HTR-8/SVneo (cell line): ENCODE data around the gene NEBL.

Experiments used
- DNase-seq: peaks from one replicate; pipeline ENCODE4 v3.0.0; 2011; ENCODE audit warnings: low spot score, mixed read lengths; ENCODE audit not compliant: insufficient read length
- FAIRE-seq: peaks from 2 replicates; lab custom pipeline; 2011; peaks lifted over from hg19 to GRCh38; lab: Jason Lieb, UNC

NEBL gene

GRCh38 chr10:20806487-20806886, 90.6 kb downstream of the NEBL start:
- DNase-seq = no peak
- FAIRE-seq = no peak

GRCh38 chr10:20797290-20797689, 99.8 kb downstream of the NEBL start:
- FAIRE-seq = no peak

GRCh38 chr10:20795391-20795790, 101.7 kb downstream of the NEBL start:
- no peak for FAIRE-seq
- DNase-seq = no peak

More at GRCh38 chr10:20797290-20797689, 99.8 kb downstream of the NEBL start:
- DNase-seq = no peak

- FAIRE-seq = no peak
These were observed 111.9 kb downstream of the NEBL start for GRCh38 chr10:20785174-20785573.

GRCh38 chr10:20778008-20778757, 118.9 kb downstream of the NEBL start:
- no peak for DNase-seq
- no peak for FAIRE-seq

More at GRCh38 chr10:20785174-20785573, 111.9 kb downstream of the NEBL start:
- no peak for DNase-seq

- FAIRE-seq = no peak
- no peak for DNase-seq
These were observed 120.6 kb downstream of the NEBL start for GRCh38 chr10:20776384-20777118.

- FAIRE-seq = no peak
- no peak for DNase-seq
These were observed 126.1 kb downstream of the NEBL start for GRCh38 chr10:20771051-20771450.

GRCh38 chr10:20769481-20769880, 127.6 kb downstream of the NEBL start:
- FAIRE-seq (no peak), DNase-seq (no peak)

GRCh38 chr10:20768843-20769242, 128.3 kb downstream of the NEBL start:
- no peak for DNase-seq
- no peak for FAIRE-seq

- FAIRE-seq = no peak
These were observed 130.1 kb downstream of the NEBL start for GRCh38 chr10:20767028-20767427.

GRCh38 chr10:20765066-20765465, 132.0 kb downstream of the NEBL start:
- no peak for DNase-seq
- no peak for FAIRE-seq

More at GRCh38 chr10:20767028-20767427, 130.1 kb downstream of the NEBL start:
- DNase-seq = peak; percentile 0

- FAIRE-seq (no peak), DNase-seq (no peak)
These were observed 136.7 kb downstream of the NEBL start for GRCh38 chr10:20760460-20760859.

- DNase-seq (no peak), FAIRE-seq (no peak)
These were observed 148.6 kb downstream of the NEBL start for GRCh38 chr10:20748551-20748950.

GRCh38 chr10:20747782-20748181, 149.3 kb downstream of the NEBL start:
- no peak for DNase-seq
- FAIRE-seq = no peak

- FAIRE-seq = no peak
- DNase-seq = no peak
These were observed 150.3 kb downstream of the NEBL start for GRCh38 chr10:20746856-20747255.

GRCh38 chr10:20745556-20746375, 151.3 kb downstream of the NEBL start:
- FAIRE-seq = no peak
- DNase-seq = no peak

- FAIRE-seq (no peak), DNase-seq (no peak)
These were observed 152.3 kb downstream of the NEBL start for GRCh38 chr10:20744821-20745220.

GRCh38 chr10:20743942-20744341, 153.2 kb downstream of the NEBL start:
- no peak for DNase-seq
- no peak for FAIRE-seq

- FAIRE-seq (no peak), DNase-seq (no peak)
These were observed 154.2 kb downstream of the NEBL start for GRCh38 chr10:20742737-20743541.

GRCh38 chr10:20740120-20740519, 157.0 kb downstream of the NEBL start:
- FAIRE-seq (no peak), DNase-seq (no peak)
